ENCODE measurements around the gene MLLT10.

DNA sequence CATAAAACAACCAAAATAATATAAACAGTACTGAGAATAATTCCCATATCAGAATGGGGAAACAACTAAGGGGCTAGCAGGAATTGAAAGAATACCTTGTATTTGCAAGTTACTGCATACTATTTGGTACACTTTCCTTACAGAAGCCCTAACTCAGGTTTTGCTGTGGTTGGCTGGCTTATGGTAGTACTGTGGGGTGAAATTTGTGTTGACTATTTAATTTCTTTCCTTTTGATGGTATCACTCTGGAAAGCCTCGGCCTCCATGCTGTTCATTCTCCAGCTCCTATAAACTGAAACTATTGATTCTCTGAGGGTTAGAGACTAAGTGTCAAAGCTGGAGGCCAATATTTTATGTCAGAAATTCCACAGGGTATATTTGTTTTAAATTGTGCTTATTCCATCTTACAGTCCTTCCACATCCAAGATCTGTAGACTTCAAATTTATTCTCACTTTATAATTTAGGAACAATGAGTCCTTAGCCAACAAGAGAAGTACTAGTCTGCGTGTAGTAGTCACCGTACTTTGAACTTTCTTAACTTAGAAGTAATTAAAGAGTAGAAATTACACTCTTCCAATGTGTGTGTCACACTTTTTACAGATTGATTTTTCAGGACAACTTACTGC lies 22.0 kb upstream of the MLLT10 start:
- no peak for TF ChIP-seq RARB (CRISPR knock-in tag; IDR thresholded peaks at IDR 0.05)
- TF ChIP-seq, protein P1, sequence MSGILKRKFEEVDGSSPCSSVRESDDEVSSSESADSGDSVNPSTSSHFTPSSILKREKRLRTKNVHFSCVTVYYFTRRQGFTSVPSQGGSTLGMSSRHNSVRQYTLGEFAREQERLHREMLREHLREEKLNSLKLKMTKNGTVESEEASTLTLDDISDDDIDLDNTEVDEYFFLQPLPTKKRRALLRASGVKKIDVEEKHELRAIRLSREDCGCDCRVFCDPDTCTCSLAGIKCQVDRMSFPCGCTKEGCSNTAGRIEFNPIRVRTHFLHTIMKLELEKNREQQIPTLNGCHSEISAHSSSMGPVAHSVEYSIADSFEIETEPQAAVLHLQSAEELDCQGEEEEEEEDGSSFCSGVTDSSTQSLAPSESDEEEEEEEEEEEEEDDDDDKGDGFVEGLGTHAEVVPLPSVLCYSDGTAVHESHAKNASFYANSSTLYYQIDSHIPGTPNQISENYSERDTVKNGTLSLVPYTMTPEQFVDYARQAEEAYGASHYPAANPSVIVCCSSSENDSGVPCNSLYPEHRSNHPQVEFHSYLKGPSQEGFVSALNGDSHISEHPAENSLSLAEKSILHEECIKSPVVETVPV (CRISPR knock-in tag; IDR thresholded peaks at IDR 0.05), result no peak
- TF ChIP-seq TOX (CRISPR knock-in tag; IDR thresholded peaks at IDR 0.05; ENCODE audit: borderline replicate concordance), result no peak
- TF ChIP-seq PATZ1 (CRISPR knock-in tag; IDR thresholded peaks at IDR 0.05; ENCODE audit: borderline replicate concordance), result no peak
- TF ChIP-seq POU6F1 (CRISPR knock-in tag; IDR thresholded peaks at IDR 0.05; ENCODE audit: borderline replicate concordance, low read depth), result no peak
- no peak for TF ChIP-seq GLIS3 (CRISPR knock-in tag; IDR thresholded peaks at IDR 0.05)
- TF ChIP-seq ZC3H10 (CRISPR knock-in tag; IDR thresholded peaks at IDR 0.05), result no peak
- no peak for TF ChIP-seq ISL1 (CRISPR knock-in tag; IDR thresholded peaks at IDR 0.05)
- no peak for TF ChIP-seq CREB5 (CRISPR knock-in tag; IDR thresholded peaks at IDR 0.05; ENCODE audit: low read depth)
- no peak for TF ChIP-seq OSR1 (CRISPR knock-in tag; IDR thresholded peaks at IDR 0.05)
- TF ChIP-seq ZFP30 (CRISPR knock-in tag; IDR thresholded peaks at IDR 0.05), result no peak
